Neuron (in vitro differentiated cells): Measurements from ENCODE around the gene PTPRH.

Experiments
- H2AFZ ChIP-seq: one replicate; pipeline ENCODE4 v1.6.1; 2013; ENCODE audit warnings: low read depth, mild to moderate bottlenecking, inconsistent platforms, low read length, moderate library complexity
- H3K27me3 ChIP-seq: one replicate; pipeline ENCODE4 v1.6.1; 2013; ENCODE audit warnings: low read length; ENCODE audit not compliant: insufficient read depth
- H3K36me3 ChIP-seq: one replicate; pipeline ENCODE4 v1.6.1; 2013; ENCODE audit warnings: low read length; ENCODE audit not compliant: insufficient read depth
- H3K4me1 ChIP-seq: one replicate; pipeline ENCODE4 v1.6.1; 2013; ENCODE audit warnings: low read length; ENCODE audit not compliant: insufficient read depth
- H3K4me3 ChIP-seq: 2 replicates; pipeline ENCODE4 v1.5.1; 2013; ENCODE audit warnings: mild to moderate bottlenecking, low read length, moderate library complexity
- H3K9me3 ChIP-seq: one replicate; pipeline ENCODE4 v1.6.1; 2013; ENCODE audit warnings: low read length

The PTPRH gene

GRCh38 chr19:55208880-55209692 is at the start of gene PTPRH:
Gene PTPRH, minus strand, starts transcription at chr19:55209501. Its CDS starts 68 bp downstream, at chr19:55209433.
- Histone ChIP-seq H3K27me3 (no peaks in the 10 kb centered on the region), H2AFZ (no peak within 1 kb of the TSS), H3K9me3 (peaks cover 5% of the 10 kb centered on the region), H3K4me3 (no peak within 1 kb of the TSS), H3K36me3 (no peaks in the 10 kb centered on the region), H3K4me1 (peaks cover 24% of the 10 kb centered on the region)

- peaks cover 24% of the 10 kb centered on the region for H3K4me1 ChIP-seq
Observed at GRCh38 chr19:55258476-55258827, 49.2 kb upstream of the PTPRH start.

GRCh38 chr19:55257461-55258420 is 48.4 kb upstream of the PTPRH start:
- no peaks in the 10 kb centered on the region for H3K27me3 ChIP-seq
- H3K4me3 ChIP-seq, result peak overlapping the region; percentile 78
- peaks cover 27% of the 10 kb centered on the region for H3K4me1 ChIP-seq
- H3K36me3 ChIP-seq, result peaks cover 5% of the 10 kb centered on the region
- H3K9me3 ChIP-seq, result no peaks in the 10 kb centered on the region
- H2AFZ ChIP-seq, result no peak overlapping the region

More at GRCh38 chr19:55258476-55258827, 49.2 kb upstream of the PTPRH start:
- Histone ChIP-seq H2AFZ (peak overlapping the region; percentile 53), H3K27me3 (no peaks in the 10 kb centered on the region), H3K4me3 (peak overlapping the region; percentile 78), H3K36me3 (peaks cover 5% of the 10 kb centered on the region), H3K9me3 (no peaks in the 10 kb centered on the region)

GRCh38 chr19:55256562-55257460 is 47.5 kb upstream of the PTPRH start:
- H3K4me3 ChIP-seq, result peak overlapping the region; percentile 78

GRCh38 chr19:55255618-55256423 is 46.5 kb upstream of the PTPRH start:
- Histone ChIP-seq H3K9me3 (no peaks in the 10 kb centered on the region), H3K36me3 (peaks cover 5% of the 10 kb centered on the region), H3K4me1 (peaks cover 27% of the 10 kb centered on the region), H3K4me3 (no peak overlapping the region), H3K27me3 (no peaks in the 10 kb centered on the region), H2AFZ (no peak overlapping the region)

More at GRCh38 chr19:55256562-55257460, 47.5 kb upstream of the PTPRH start:
- Histone ChIP-seq H3K4me1 (peaks cover 27% of the 10 kb centered on the region), H3K9me3 (no peaks in the 10 kb centered on the region), H3K27me3 (no peaks in the 10 kb centered on the region), H3K36me3 (peaks cover 5% of the 10 kb centered on the region), H2AFZ (no peak overlapping the region)

GRCh38 chr19:55254625-55254977 is 45.3 kb upstream of the PTPRH start:
- Histone ChIP-seq H3K36me3 (peaks cover 7% of the 10 kb centered on the region), H3K9me3 (no peaks in the 10 kb centered on the region), H3K27me3 (no peaks in the 10 kb centered on the region), H3K4me3 (no peak overlapping the region), H2AFZ (no peak overlapping the region), H3K4me1 (peaks cover 22% of the 10 kb centered on the region)

GRCh38 chr19:55253842-55254624 is 44.7 kb upstream of the PTPRH start:
- peaks cover 7% of the 10 kb centered on the region for H3K36me3 ChIP-seq
- no peak overlapping the region for H3K4me3 ChIP-seq
- H3K27me3 ChIP-seq, result no peaks in the 10 kb centered on the region
- H2AFZ ChIP-seq, result no peak overlapping the region
- peaks cover 19% of the 10 kb centered on the region for H3K4me1 ChIP-seq
- no peaks in the 10 kb centered on the region for H3K9me3 ChIP-seq

- Histone ChIP-seq H3K4me1 (peaks cover 28% of the 10 kb centered on the region), H3K4me3 (no peak overlapping the region), H3K36me3 (peaks cover 7% of the 10 kb centered on the region), H3K27me3 (no peaks in the 10 kb centered on the region), H2AFZ (no peak overlapping the region), H3K9me3 (no peaks in the 10 kb centered on the region)
Observed at GRCh38 chr19:55252760-55253663, 43.7 kb upstream of the PTPRH start.

- H3K27me3 ChIP-seq, result no peaks in the 10 kb centered on the region
- no peak overlapping the region for H3K4me3 ChIP-seq
- peaks cover 18% of the 10 kb centered on the region for H3K4me1 ChIP-seq
- peaks cover 9% of the 10 kb centered on the region for H3K36me3 ChIP-seq
- H3K9me3 ChIP-seq, result no peaks in the 10 kb centered on the region
- no peak overlapping the region for H2AFZ ChIP-seq
Observed at GRCh38 chr19:55251341-55252081, 42.2 kb upstream of the PTPRH start.

- Histone ChIP-seq H3K4me1 (peaks cover 15% of the 10 kb centered on the region), H3K9me3 (no peaks in the 10 kb centered on the region), H3K27me3 (no peaks in the 10 kb centered on the region), H3K36me3 (peaks cover 12% of the 10 kb centered on the region), H2AFZ (no peak overlapping the region), H3K4me3 (no peak overlapping the region)
Observed at GRCh38 chr19:55250262-55251036, 41.1 kb upstream of the PTPRH start.
